OCI-LY3 (cell line): ENCODE results near the gene DGKG.

Experiments used
- H2AFZ ChIP-seq: fragments of 200-600, 300-600 bp; shearing (Covaris generic); 2 replicates; pipeline ENCODE4 v1.6.0; 2014; ENCODE audit warnings: antibody characterized with exemption, low read depth, low read length
- H3K27ac ChIP-seq: fragments of 200-600, 300-600 bp; sonication (generic); 2 replicates; pipeline ENCODE4 v1.5.1; 2014; ENCODE audit warnings: mild to moderate bottlenecking, low read length, moderate library complexity, mixed read lengths
- H3K27me3 ChIP-seq: fragments of 200-600, 300-600 bp; sonication (generic); 2 replicates; pipeline ENCODE4 v1.6.1; 2014; ENCODE audit warnings: low read depth, low read length, mixed read lengths
- H3K36me3 ChIP-seq: fragments of 200-600, 300-600 bp; sonication (generic); replicated peaks from 2 replicates; pipeline ENCODE3; 2014; ENCODE audit warnings: low read depth, low read length, mixed read lengths
- H3K4me1 ChIP-seq: fragments of 300-600, 200-600 bp; sonication (generic); 2 replicates; pipeline ENCODE4 v1.6.1; 2014; ENCODE audit warnings: low read length, mixed read lengths
- H3K4me2 ChIP-seq: fragments of 200-600, 300-600 bp; sonication (generic); 2 replicates; pipeline ENCODE4 v1.6.1; 2014; ENCODE audit warnings: low read length, mixed read lengths
- H3K4me3 ChIP-seq: fragments of 300-600, 200-600 bp; sonication (generic); 2 replicates; pipeline ENCODE4 v1.5.1; 2014; ENCODE audit warnings: antibody characterized with exemption, mild to moderate bottlenecking, low read length, moderate library complexity
- H3K79me2 ChIP-seq: fragments of 300-600, 200-600 bp; shearing (Covaris generic); 2 replicates; pipeline ENCODE4 v1.6.1; 2014; ENCODE audit warnings: mild to moderate bottlenecking, low read length, mixed read lengths
- H3K9ac ChIP-seq: fragments of 300-600, 200-600 bp; shearing (Covaris generic); 2 replicates; pipeline ENCODE4 v1.6.0; 2014; ENCODE audit warnings: mild to moderate bottlenecking, low read length, moderate library complexity
- H3K9me3 ChIP-seq: fragments of 200-600, 300-600 bp; shearing (Covaris generic); 2 replicates; pipeline ENCODE4 v1.6.1; 2014; ENCODE audit warnings: low read length, mixed read lengths; ENCODE audit not compliant: insufficient read depth
- H4K20me1 ChIP-seq: fragments of 200-600, 300-600 bp; sonication (generic); 2 replicates; pipeline ENCODE4 v1.6.1; 2016; ENCODE audit warnings: low read length, mixed read lengths; ENCODE audit not compliant: insufficient read depth
- EZH2phosphoT487 ChIP-seq: fragments of 200-600 bp; shearing (Covaris generic); IDR thresholded peaks from 2 replicates; pipeline ENCODE4 v1.6.1; 2018; ENCODE audit warnings: antibody characterized with exemption, mixed run types, low read depth
- TF ChIP-seq, protein P1 (sequence below): fragments of 200-600, 300-600 bp; sonication (generic); IDR thresholded peaks from 2 replicates; pipeline ENCODE4 v1.5.1; 2014; ENCODE audit warnings: antibody characterized with exemption, low read length, low read depth

DGKG gene

DNA sequence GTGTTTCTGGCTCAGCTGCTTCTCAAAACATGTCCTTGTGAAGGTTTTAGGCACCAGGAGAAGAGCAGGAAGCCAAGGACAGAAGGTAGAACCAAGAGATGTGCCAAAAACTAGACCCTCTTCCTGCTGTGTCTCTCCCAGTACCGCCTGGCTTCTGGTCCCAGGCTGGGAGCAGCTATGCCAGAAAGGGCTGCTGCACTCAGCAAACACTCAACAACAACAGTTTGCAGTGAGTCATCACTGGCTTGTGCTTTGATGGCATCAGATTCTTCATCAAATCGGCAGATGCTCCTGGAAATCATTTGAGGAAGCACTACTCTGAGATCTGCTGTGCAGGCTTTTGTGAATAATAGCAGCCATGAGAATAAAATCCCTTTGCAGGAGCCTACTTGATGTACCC, 63.2 kb downstream of the DGKG start:
- H3K27me3 ChIP-seq = peaks cover 4% of the 10 kb centered on the region; the same call in 1 of the 2 replicates
- no peak for TF ChIP-seq EZH2phosphoT487
- TF ChIP-seq, protein P1, sequence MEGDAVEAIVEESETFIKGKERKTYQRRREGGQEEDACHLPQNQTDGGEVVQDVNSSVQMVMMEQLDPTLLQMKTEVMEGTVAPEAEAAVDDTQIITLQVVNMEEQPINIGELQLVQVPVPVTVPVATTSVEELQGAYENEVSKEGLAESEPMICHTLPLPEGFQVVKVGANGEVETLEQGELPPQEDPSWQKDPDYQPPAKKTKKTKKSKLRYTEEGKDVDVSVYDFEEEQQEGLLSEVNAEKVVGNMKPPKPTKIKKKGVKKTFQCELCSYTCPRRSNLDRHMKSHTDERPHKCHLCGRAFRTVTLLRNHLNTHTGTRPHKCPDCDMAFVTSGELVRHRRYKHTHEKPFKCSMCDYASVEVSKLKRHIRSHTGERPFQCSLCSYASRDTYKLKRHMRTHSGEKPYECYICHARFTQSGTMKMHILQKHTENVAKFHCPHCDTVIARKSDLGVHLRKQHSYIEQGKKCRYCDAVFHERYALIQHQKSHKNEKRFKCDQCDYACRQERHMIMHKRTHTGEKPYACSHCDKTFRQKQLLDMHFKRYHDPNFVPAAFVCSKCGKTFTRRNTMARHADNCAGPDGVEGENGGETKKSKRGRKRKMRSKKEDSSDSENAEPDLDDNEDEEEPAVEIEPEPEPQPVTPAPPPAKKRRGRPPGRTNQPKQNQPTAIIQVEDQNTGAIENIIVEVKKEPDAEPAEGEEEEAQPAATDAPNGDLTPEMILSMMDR = no peak
- no peaks in the 10 kb centered on the region for H3K36me3 ChIP-seq
- H3K4me3 ChIP-seq = no peak overlapping the region
- no peaks in the 10 kb centered on the region for H3K79me2 ChIP-seq
- no peaks in the 10 kb centered on the region for H3K9me3 ChIP-seq
- H3K4me2 ChIP-seq = no peak overlapping the region
- H3K4me1 ChIP-seq = no peaks in the 10 kb centered on the region
- H3K9ac ChIP-seq = no peak overlapping the region
- no peak overlapping the region for H3K27ac ChIP-seq
- 0 out of 2 replicates have a peak, but pooled peaks cover 2% of the 10 kb centered on the region for H4K20me1 ChIP-seq
- H2AFZ ChIP-seq = no peak overlapping the region

DNA sequence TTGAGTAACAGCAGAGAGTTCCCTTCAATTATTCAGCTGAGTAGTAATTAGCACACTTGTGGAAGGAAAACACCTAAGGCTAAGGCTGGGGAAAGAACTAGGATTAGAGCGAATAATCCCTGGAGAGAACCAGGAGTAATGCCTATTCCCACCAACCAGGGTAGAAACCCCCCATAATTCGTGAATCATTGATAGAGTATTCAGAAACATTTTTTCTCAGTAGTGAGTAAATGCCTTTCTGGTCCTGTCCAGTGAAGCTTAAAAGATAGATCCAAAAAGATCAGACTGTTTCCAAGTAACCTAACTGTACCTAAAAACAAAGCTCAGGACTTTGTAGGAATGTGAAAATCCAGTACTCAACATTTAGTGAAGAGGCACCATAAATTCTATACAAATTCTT, 71.2 kb downstream of the DGKG start:
- no peak overlapping the region for H3K27ac ChIP-seq
- no peaks in the 10 kb centered on the region for H3K27me3 ChIP-seq
- no peaks in the 10 kb centered on the region for H3K9me3 ChIP-seq
- no peaks in the 10 kb centered on the region for H3K4me1 ChIP-seq
- no peak overlapping the region for H2AFZ ChIP-seq
- no peak for TF ChIP-seq EZH2phosphoT487
- TF ChIP-seq, protein P1 = no peak
- H4K20me1 ChIP-seq = no peaks in the 10 kb centered on the region
- no peak overlapping the region for H3K9ac ChIP-seq
- H3K4me2 ChIP-seq = no peak overlapping the region
- H3K79me2 ChIP-seq = no peaks in the 10 kb centered on the region
- no peaks in the 10 kb centered on the region for H3K36me3 ChIP-seq
- H3K4me3 ChIP-seq = no peak overlapping the region

DNA sequence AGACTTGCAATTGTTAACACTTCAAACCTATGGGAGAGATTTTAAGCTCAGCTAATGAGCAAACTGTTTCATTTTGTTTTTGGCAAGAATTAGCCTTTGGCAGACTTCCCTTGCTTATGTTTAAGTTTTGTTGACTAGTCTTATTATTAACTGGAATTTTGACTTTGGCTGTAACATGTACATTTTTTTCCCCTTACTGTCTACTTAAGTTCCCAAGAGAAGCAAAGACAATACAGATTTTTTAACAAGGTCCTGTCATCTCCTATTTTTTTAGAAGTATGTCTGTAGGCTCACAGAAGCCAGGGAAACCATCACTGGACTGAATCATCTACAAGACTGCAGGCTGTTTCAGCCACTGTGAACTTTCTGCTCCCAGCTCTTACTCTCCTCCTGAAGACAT, 74.3 kb downstream of the DGKG start:
- no peaks in the 10 kb centered on the region for H3K36me3 ChIP-seq
- H3K4me1 ChIP-seq = no peaks in the 10 kb centered on the region
- no peak for TF ChIP-seq EZH2phosphoT487
- TF ChIP-seq, protein P1 = no peak
- no peaks in the 10 kb centered on the region for H4K20me1 ChIP-seq
- H3K9ac ChIP-seq = no peak overlapping the region
- H3K4me2 ChIP-seq = no peak overlapping the region
- H3K79me2 ChIP-seq = no peaks in the 10 kb centered on the region
- H3K27ac ChIP-seq = no peak overlapping the region
- no peak overlapping the region for H3K4me3 ChIP-seq
- no peaks in the 10 kb centered on the region for H3K27me3 ChIP-seq
- H3K9me3 ChIP-seq = no peaks in the 10 kb centered on the region
- no peak overlapping the region for H2AFZ ChIP-seq

DNA sequence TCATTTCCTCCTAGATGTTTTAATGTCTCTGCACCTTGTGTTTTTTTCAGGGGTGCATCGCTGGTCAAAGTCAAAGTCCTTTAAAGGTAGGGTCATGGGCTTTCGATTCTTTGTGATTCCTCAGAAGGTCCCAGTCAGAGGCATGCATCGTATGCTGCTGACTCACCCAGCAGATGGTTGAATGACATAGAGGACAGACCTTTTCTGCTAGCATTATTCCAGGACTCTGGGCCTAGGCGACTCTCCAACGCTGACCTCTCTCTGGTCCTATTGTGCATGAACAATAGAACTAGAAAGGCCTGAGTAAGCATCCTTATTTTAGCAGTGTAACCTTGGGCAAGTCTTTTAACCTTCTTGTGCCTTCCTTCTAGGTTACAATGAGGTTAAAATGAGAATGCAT, 75.9 kb downstream of the DGKG start:
- H3K4me1 ChIP-seq = no peaks in the 10 kb centered on the region
- H3K9me3 ChIP-seq = no peaks in the 10 kb centered on the region
- H3K27ac ChIP-seq = no peak overlapping the region
- TF ChIP-seq, protein P1 = no peak
- no peak for TF ChIP-seq EZH2phosphoT487
- H3K4me2 ChIP-seq = no peak overlapping the region
- no peaks in the 10 kb centered on the region for H3K36me3 ChIP-seq
- no peaks in the 10 kb centered on the region for H3K27me3 ChIP-seq
- no peak overlapping the region for H3K4me3 ChIP-seq
- no peak overlapping the region for H3K9ac ChIP-seq
- no peaks in the 10 kb centered on the region for H3K79me2 ChIP-seq
- H4K20me1 ChIP-seq = no peaks in the 10 kb centered on the region
- H2AFZ ChIP-seq = no peak overlapping the region
